Measurements from ENCODE around the gene GKN2. TPM values are rescaled to one million over a fixed set of nuclear protein-coding genes. Genes with fewer than 3 reads are reported as not detected.

Gene GKN2
- total RNA-seq, 1 experiment from 2014 or later: not detected

DNA sequence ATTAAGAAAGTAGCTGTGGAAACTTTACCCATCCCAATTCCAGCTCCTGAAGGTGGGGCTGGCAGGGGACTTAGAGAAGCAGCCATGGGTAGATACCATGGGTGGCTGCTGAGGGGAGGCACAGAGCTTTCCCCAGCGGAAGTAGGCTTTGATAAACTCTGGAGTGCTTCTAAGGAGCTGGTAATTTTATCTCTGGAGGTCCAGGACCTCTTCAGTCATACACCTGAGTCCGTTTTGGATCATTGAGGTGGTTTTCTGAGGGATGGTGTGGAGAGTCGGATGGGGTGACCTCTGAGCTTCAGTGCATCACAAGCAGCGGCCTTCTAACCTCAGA is 44.8 kb downstream of the GKN2 start:
- no peaks in the 10 kb centered on the region for H3K9me3 ChIP-seq (ENCODE audit: control insufficient read depth, insufficient read depth, low read depth, low read length)
- no peak for DNase-seq (ENCODE audit: low read depth, low spot score)
- H3K36me3 ChIP-seq (ENCODE audit: control insufficient read depth, insufficient read depth, low read length): no peaks in the 10 kb centered on the region
- in situ Hi-C loops (cut with HindIII; ENCODE audit: low pct_unique_long_range_greater_than_20kb, low sequenced_read_pairs): no loop called here
- peak; percentile 21; the same call in 1 of the 2 replicates for ATAC-seq
- H3K27me3 ChIP-seq (ENCODE audit: control insufficient read depth, insufficient read depth, low read length): no peaks in the 10 kb centered on the region
- intact Hi-C loops (cut with micrococcal nuclease; ENCODE audit: unreplicated experiment): loop anchor here (5.0 kb wide), 1 partner anchor 156 kb away; no protein-coding TSS in a partner anchor
- TF ChIP-seq SIN3A (IDR thresholded peaks at IDR 0.05; ENCODE audit: borderline replicate concordance, insufficient read depth, low read depth, low read length) (no peak), TCF7L2 (IDR thresholded peaks at IDR 0.05; ENCODE audit: low read depth, low read length) (no peak), POLR2AphosphoS5 (IDR thresholded peaks at IDR 0.05; ENCODE audit: low read depth, low read length) (no peak)
- TF ChIP-seq, protein P1, sequence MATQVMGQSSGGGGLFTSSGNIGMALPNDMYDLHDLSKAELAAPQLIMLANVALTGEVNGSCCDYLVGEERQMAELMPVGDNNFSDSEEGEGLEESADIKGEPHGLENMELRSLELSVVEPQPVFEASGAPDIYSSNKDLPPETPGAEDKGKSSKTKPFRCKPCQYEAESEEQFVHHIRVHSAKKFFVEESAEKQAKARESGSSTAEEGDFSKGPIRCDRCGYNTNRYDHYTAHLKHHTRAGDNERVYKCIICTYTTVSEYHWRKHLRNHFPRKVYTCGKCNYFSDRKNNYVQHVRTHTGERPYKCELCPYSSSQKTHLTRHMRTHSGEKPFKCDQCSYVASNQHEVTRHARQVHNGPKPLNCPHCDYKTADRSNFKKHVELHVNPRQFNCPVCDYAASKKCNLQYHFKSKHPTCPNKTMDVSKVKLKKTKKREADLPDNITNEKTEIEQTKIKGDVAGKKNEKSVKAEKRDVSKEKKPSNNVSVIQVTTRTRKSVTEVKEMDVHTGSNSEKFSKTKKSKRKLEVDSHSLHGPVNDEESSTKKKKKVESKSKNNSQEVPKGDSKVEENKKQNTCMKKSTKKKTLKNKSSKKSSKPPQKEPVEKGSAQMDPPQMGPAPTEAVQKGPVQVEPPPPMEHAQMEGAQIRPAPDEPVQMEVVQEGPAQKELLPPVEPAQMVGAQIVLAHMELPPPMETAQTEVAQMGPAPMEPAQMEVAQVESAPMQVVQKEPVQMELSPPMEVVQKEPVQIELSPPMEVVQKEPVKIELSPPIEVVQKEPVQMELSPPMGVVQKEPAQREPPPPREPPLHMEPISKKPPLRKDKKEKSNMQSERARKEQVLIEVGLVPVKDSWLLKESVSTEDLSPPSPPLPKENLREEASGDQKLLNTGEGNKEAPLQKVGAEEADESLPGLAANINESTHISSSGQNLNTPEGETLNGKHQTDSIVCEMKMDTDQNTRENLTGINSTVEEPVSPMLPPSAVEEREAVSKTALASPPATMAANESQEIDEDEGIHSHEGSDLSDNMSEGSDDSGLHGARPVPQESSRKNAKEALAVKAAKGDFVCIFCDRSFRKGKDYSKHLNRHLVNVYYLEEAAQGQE (IDR thresholded peaks at IDR 0.05; ENCODE audit: insufficient read depth in 1 of 2, low read depth in 2 of 2, low read length in 1 of 2): no peak
- TF ChIP-seq, protein P2, sequence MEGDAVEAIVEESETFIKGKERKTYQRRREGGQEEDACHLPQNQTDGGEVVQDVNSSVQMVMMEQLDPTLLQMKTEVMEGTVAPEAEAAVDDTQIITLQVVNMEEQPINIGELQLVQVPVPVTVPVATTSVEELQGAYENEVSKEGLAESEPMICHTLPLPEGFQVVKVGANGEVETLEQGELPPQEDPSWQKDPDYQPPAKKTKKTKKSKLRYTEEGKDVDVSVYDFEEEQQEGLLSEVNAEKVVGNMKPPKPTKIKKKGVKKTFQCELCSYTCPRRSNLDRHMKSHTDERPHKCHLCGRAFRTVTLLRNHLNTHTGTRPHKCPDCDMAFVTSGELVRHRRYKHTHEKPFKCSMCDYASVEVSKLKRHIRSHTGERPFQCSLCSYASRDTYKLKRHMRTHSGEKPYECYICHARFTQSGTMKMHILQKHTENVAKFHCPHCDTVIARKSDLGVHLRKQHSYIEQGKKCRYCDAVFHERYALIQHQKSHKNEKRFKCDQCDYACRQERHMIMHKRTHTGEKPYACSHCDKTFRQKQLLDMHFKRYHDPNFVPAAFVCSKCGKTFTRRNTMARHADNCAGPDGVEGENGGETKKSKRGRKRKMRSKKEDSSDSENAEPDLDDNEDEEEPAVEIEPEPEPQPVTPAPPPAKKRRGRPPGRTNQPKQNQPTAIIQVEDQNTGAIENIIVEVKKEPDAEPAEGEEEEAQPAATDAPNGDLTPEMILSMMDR (IDR thresholded peaks at IDR 0.05): no peak
- no TSS peak for BruUV-seq (replicated peaks)
- no peak overlapping the region for H3K4me3 ChIP-seq (ENCODE audit: low read depth in 2 of 2, low read length in 2 of 2)
- CTCF ChIA-PET: interaction anchor here (1.2 kb wide), 2 partner anchors 22 to 97 kb away, joined by 3 read pairs; no protein-coding TSS in a partner anchor
- H3K4me1 ChIP-seq (ENCODE audit: control insufficient read depth, insufficient read depth, low read length): no peaks in the 10 kb centered on the region
- POLR2A ChIA-PET: interaction anchor here (0.5 kb wide), 1 partner anchor 143 kb away, joined by 3 read pairs; no protein-coding TSS in a partner anchor
- H3K27ac ChIP-seq (ENCODE audit: low read length): no peak overlapping the region

DNA sequence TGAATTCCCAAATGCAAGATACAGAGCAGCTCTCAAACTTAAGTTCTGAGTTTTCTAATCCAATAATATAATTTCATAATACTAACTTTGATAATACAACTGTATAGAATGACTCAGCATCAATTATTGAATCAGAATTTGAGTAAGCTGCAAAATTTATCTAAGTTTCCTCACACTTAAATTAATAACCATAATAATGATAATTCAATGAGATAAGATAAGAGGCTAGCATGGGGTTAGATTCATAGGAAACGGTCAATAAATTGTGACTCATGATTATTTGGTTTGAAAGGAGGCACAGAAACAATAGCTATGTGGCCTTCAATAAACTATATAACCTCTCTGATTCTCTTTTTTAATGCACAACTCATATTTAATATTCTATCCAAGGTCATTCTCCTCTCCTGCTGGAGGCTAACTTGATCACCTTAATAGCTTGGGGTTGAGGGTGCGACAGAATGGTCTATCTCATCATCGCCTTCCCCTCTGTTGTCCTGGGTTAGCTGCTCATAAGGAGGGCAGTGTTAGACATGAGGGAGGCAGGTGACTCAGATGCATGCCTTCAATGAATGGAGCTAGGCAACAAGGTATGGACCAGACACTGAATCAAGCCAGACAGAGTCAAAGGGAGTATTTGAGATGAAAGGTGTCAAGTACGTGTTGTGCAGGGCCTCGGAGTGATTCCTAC is 45.3 kb downstream of the GKN2 start:
- ATAC-seq (peak; percentile 21; the same call in 1 of the 2 replicates), DNase-seq (ENCODE audit: low read depth, low spot score) (no peak)
- no peaks in the 10 kb centered on the region for H3K36me3 ChIP-seq (ENCODE audit: control insufficient read depth, insufficient read depth, low read length)
- TF ChIP-seq, protein P2 (IDR thresholded peaks at IDR 0.05): no peak
- TF ChIP-seq SIN3A (IDR thresholded peaks at IDR 0.05; ENCODE audit: borderline replicate concordance, insufficient read depth, low read depth, low read length): no peak
- TF ChIP-seq TCF7L2 (IDR thresholded peaks at IDR 0.05; ENCODE audit: low read depth, low read length): no peak
- TF ChIP-seq, protein P1 (IDR thresholded peaks at IDR 0.05; ENCODE audit: insufficient read depth in 1 of 2, low read depth in 2 of 2, low read length in 1 of 2): no peak
- no peak for TF ChIP-seq POLR2AphosphoS5 (IDR thresholded peaks at IDR 0.05; ENCODE audit: low read depth, low read length)
- no peaks in the 10 kb centered on the region for H3K4me1 ChIP-seq (ENCODE audit: control insufficient read depth, insufficient read depth, low read length)
- no peaks in the 10 kb centered on the region for H3K27me3 ChIP-seq (ENCODE audit: control insufficient read depth, insufficient read depth, low read length)
- H3K9me3 ChIP-seq (ENCODE audit: control insufficient read depth, insufficient read depth, low read depth, low read length): no peaks in the 10 kb centered on the region
- no TSS peak for BruUV-seq (replicated peaks)
- H3K27ac ChIP-seq (ENCODE audit: low read length): no peak overlapping the region
- ChIA-PET POLR2A (interaction anchor here (0.5 kb wide), 1 partner anchor 144 kb away, joined by 3 read pairs; no protein-coding TSS in a partner anchor), CTCF (interaction anchor here (1.2 to 1.5 kb wide), 3 partner anchors 18 to 96 kb away, joined by 3 read pairs; no protein-coding TSS in a partner anchor)
- intact Hi-C loops (cut with micrococcal nuclease; ENCODE audit: unreplicated experiment) (loop anchor here (5.0 kb wide), 1 partner anchor 155 kb away; no protein-coding TSS in a partner anchor), in situ Hi-C loops (cut with HindIII; ENCODE audit: low pct_unique_long_range_greater_than_20kb, low sequenced_read_pairs) (no loop called here)
- no peak overlapping the region for H3K4me3 ChIP-seq (ENCODE audit: low read depth in 2 of 2, low read length in 2 of 2)
